GM23338 (cell line): Measurements from ENCODE around the gene DIDO1. TPM values are rescaled to one million over a fixed set of nuclear protein-coding genes. Genes with fewer than 3 reads are reported as not detected.
A peak's percentile ranks its signal among the peaks of the same experiment; 100 is the strongest.

Experiments
- ATAC-seq: fragments of 200-7000 bp; cut with Tn5 transposase; 3 replicates; pipeline ENCODE4 v1.9.1; 2020
- DNase-seq: peaks from one replicate; pipeline ENCODE4 v3.0.0-alpha.2; 2015; ENCODE audit warnings: low spot score
- H2AFZ ChIP-seq: fragments of 200-600 bp; sonication (generic); 2 replicates; pipeline ENCODE4 v1.8.0; 2016; ENCODE audit warnings: antibody characterized with exemption, mild to moderate bottlenecking, moderate library complexity
- H3F3A ChIP-seq: fragments of 200-600 bp; sonication (generic); replicated peaks from 2 replicates; pipeline ENCODE4 v1.8.0; 2017; ENCODE audit warnings: antibody characterized with exemption, mixed run types, low read depth
- H3K27ac ChIP-seq: fragments of 200-600 bp; sonication (generic); 2 replicates; pipeline ENCODE4 v1.6.1; 2016; ENCODE audit warnings: low read depth
- H3K27me3 ChIP-seq: fragments of 200-600 bp; sonication (generic); 2 replicates; pipeline ENCODE4 v1.8.0; 2016; ENCODE audit warnings: mild to moderate bottlenecking, mixed run types, moderate library complexity; ENCODE audit not compliant: insufficient read depth
- H3K36me3 ChIP-seq: fragments of 200-600 bp; sonication (generic); 2 replicates; pipeline ENCODE4 v1.8.0; 2016; ENCODE audit warnings: mild to moderate bottlenecking; ENCODE audit not compliant: insufficient read depth
- H3K4me1 ChIP-seq: fragments of 200-600 bp; sonication (generic); 2 replicates; pipeline ENCODE4 v1.8.0; 2016; ENCODE audit warnings: mild to moderate bottlenecking, moderate library complexity; ENCODE audit not compliant: insufficient read depth
- H3K4me2 ChIP-seq: fragments of 200-600 bp; sonication (generic); 2 replicates; pipeline ENCODE4 v1.7.1; 2017; ENCODE audit warnings: mixed run types
- H3K4me3 ChIP-seq: fragments of 200-600 bp; sonication (generic); 2 replicates; pipeline ENCODE4 v1.6.1; 2016; ENCODE audit warnings: mixed run types
- H3K79me2 ChIP-seq: fragments of 200-600 bp; sonication (generic); replicated peaks from 2 replicates; pipeline ENCODE4 v1.8.0; 2017; ENCODE audit warnings: mild to moderate bottlenecking; ENCODE audit not compliant: insufficient read depth
- H3K9me2 ChIP-seq: fragments of 200-600 bp; sonication (generic); 2 replicates; pipeline ENCODE4 v1.8.0; 2017; ENCODE audit not compliant: insufficient read depth
- H4K20me1 ChIP-seq: fragments of 200-600 bp; sonication (generic); replicated peaks from 2 replicates; pipeline ENCODE4 v1.8.0; 2017; ENCODE audit warnings: mild to moderate bottlenecking; ENCODE audit not compliant: insufficient read depth
- H3K27ac Mint-ChIP-seq: 2 replicates; pipeline ENCODE4 v1.8.0; 2020; ENCODE audit warnings: inconsistent platforms, mild to moderate bottlenecking, moderate library complexity, mixed read lengths
- H3K27me3 Mint-ChIP-seq: 3 replicates; pipeline ENCODE4 v1.8.0; 2022; ENCODE audit warnings: low read depth, mild to moderate bottlenecking, moderate library complexity, mixed read lengths, inconsistent platforms; ENCODE audit not compliant: insufficient read depth, poor library complexity
- H3K36me3 Mint-ChIP-seq: 3 replicates; pipeline ENCODE4 v1.8.0; 2021; ENCODE audit warnings: low read depth, mild to moderate bottlenecking, inconsistent platforms, moderate library complexity, mixed read lengths
- H3K4me1 Mint-ChIP-seq: 3 replicates; pipeline ENCODE4 v1.8.0; 2020; ENCODE audit warnings: mild to moderate bottlenecking, inconsistent platforms, mixed read lengths
- H3K4me3 Mint-ChIP-seq: 3 replicates; pipeline ENCODE4 v1.8.0; 2021; ENCODE audit warnings: moderate library complexity, mild to moderate bottlenecking, inconsistent platforms, mixed read lengths
- H3K9me3 Mint-ChIP-seq: 3 replicates; pipeline ENCODE4 v1.8.0; 2020; ENCODE audit warnings: moderate library complexity, mild to moderate bottlenecking, inconsistent platforms, mixed read lengths
- CREB1 ChIP-seq: fragments of 250-450 bp; sonication (Bioruptor Pico); IDR thresholded peaks from 2 replicates; pipeline ENCODE4 v1.5.0; 2020; ENCODE audit warnings: low read depth, mild to moderate bottlenecking, moderate library complexity
- CTCF ChIP-seq, 2 experiments: fragments of 200-600 bp in 1 of 2; sonication (generic) in 1 of 2; conservative IDR thresholded peaks; 2 replicates each; pipeline versions ENCODE4 v1.5.1 to v1.6.1; 2016 to 2017; ENCODE audit warnings: antibody characterized with exemption in 2 of 2, low read depth in 2 of 2, mild to moderate bottlenecking in 2 of 2, moderate library complexity in 1 of 2
- ETS1 ChIP-seq: IDR thresholded peaks from 2 replicates; pipeline ENCODE4 v1.6.1; 2016; ENCODE audit warnings: antibody characterized with exemption
- EZH2 ChIP-seq: fragments of 200-600 bp; sonication (generic); IDR thresholded peaks from one replicate; pipeline ENCODE4 v1.8.0; 2017; ENCODE audit warnings: antibody characterized with exemption, mild to moderate bottlenecking, low read depth; ENCODE audit not compliant: unreplicated experiment
- EZH2phosphoT487 ChIP-seq: fragments of 200-600 bp; sonication (generic); IDR thresholded peaks from one replicate; pipeline ENCODE4 v1.8.1; 2018; ENCODE audit warnings: antibody characterized with exemption; ENCODE audit not compliant: unreplicated experiment
- JUNB ChIP-seq: IDR thresholded peaks from one replicate; pipeline ENCODE4 v1.6.1; 2016; ENCODE audit warnings: antibody characterized with exemption; ENCODE audit not compliant: unreplicated experiment
- NANOG ChIP-seq: IDR thresholded peaks from 2 replicates; pipeline ENCODE4 v1.6.1; 2016; ENCODE audit warnings: antibody characterized with exemption, borderline replicate concordance
- POLR2AphosphoS5 ChIP-seq: IDR thresholded peaks from 2 replicates; pipeline ENCODE4 v1.6.1; 2016; ENCODE audit warnings: antibody characterized with exemption, low read depth
- REST ChIP-seq: IDR thresholded peaks from one replicate; pipeline ENCODE4 v1.6.1; 2018; ENCODE audit warnings: antibody characterized with exemption; ENCODE audit not compliant: unreplicated experiment
- STAT1 ChIP-seq: IDR thresholded peaks from one replicate; pipeline ENCODE4 v1.6.1; 2016; ENCODE audit warnings: antibody characterized with exemption; ENCODE audit not compliant: unreplicated experiment
- ZNF114 ChIP-seq: fragments of 250-450 bp; sonication (Bioruptor Pico); IDR thresholded peaks from 2 replicates; pipeline ENCODE4 v1.5.0; 2020; ENCODE audit warnings: mild to moderate bottlenecking, moderate library complexity
- ZNF331 ChIP-seq: fragments of 250-450 bp; sonication (Bioruptor Pico); IDR thresholded peaks from 2 replicates; pipeline ENCODE4 v1.5.0; 2020; ENCODE audit warnings: low read depth, mild to moderate bottlenecking, moderate library complexity
- ZNF462 ChIP-seq: fragments of 250-450 bp; sonication (Bioruptor Pico); IDR thresholded peaks from 2 replicates; pipeline ENCODE4 v1.5.0; 2020; ENCODE audit warnings: mild to moderate bottlenecking, moderate library complexity
- polyA plus RNA-seq: library from polyadenylated mRNA; unstranded; fragments of >200 nt; fragmentation: Nextera tagmentation; extraction: Ambion mirVana; gene quantifications from 2 replicates; pipeline ENCODE4 v1.2.1, GENCODE V29; 2016
- total RNA-seq: library from RNA; depleted of rRNA; stranded (reverse); fragments of >200 nt; shearing (Covaris generic); gene quantifications from 2 replicates; pipeline ENCODE4 v1.2.3, GENCODE V29; 2014

Gene DIDO1
- total and polyA plus RNA-seq, 2 experiments from 2014 or later: 72.4 to 162 TPM

- no peak for TF ChIP-seq ZNF114
- TF ChIP-seq NANOG: no peak
- no peak for TF ChIP-seq EZH2
- TF ChIP-seq STAT1: no peak
- no peak for TF ChIP-seq ETS1
- no peak for TF ChIP-seq EZH2phosphoT487
- TF ChIP-seq JUNB: no peak
- no peak for TF ChIP-seq POLR2AphosphoS5
- no peak for TF ChIP-seq CTCF (conservative IDR thresholded peaks at IDR 0.05; ENCODE audit: low read depth in 2 of 2)
- TF ChIP-seq ZNF331 (CRISPR knock-in tag): no peak
Observed at GRCh38 chr20:62896526-62896925, 29.8 kb downstream of the DIDO1 start (continued).

- Histone ChIP-seq H3K36me3 (peaks cover 60% of the 10 kb centered on the region), H3K79me2 (no peaks in the 10 kb centered on the region), H3K27me3 (no peaks in the 10 kb centered on the region), H3F3A (peaks cover 66% of the 10 kb centered on the region), H4K20me1 (peaks cover 38% of the 10 kb centered on the region), H3K27ac (peak overlapping the region; percentile 50; the same call in 1 of the 2 replicates), H3K4me2 (no peak overlapping the region), H3K4me3 (no peak overlapping the region), H3K9me2 (no peaks in the 10 kb centered on the region), H3K4me1 (peaks cover 19% of the 10 kb centered on the region), H2AFZ (no peak overlapping the region)
- Mint-ChIP-seq H3K36me3 (peaks cover 60% of the 10 kb centered on the region), H3K27me3 (peaks cover 28% of the 10 kb centered on the region), H3K4me1 (peaks cover 31% of the 10 kb centered on the region), H3K27ac (peak overlapping the region; percentile 82), H3K4me3 (no peak overlapping the region), H3K9me3 (no peaks in the 10 kb centered on the region; the same call in 2 of the 3 replicates)
- DNase-seq (no peak), ATAC-seq (no peak)
- TF ChIP-seq EZH2phosphoT487: no peak
- TF ChIP-seq NANOG: no peak
- TF ChIP-seq ZNF331 (CRISPR knock-in tag): no peak
- TF ChIP-seq EZH2: no peak
- no peak for TF ChIP-seq REST
- no peak for TF ChIP-seq JUNB
- no peak for TF ChIP-seq CREB1
- no peak for TF ChIP-seq ZNF462 (CRISPR knock-in tag)
Observed at GRCh38 chr20:62895539-62895938, 30.8 kb downstream of the DIDO1 start.
